Sigmoid colon (tissue), 7 donors: ENCODE results near the gene GRIK1. TPM values are rescaled to one million over a fixed set of nuclear protein-coding genes. Genes with fewer than 3 reads are reported as not detected.

Experiments used
- DNase-seq: peaks from one replicate; pipeline ENCODE4 v3.0.0-alpha.2; 2019
- H3K27ac ChIP-seq, 4 donors: fragments of 200-600 bp; sonication (generic); one replicate each; pipeline ENCODE4 v1.5.1; 2016 to 2019; ENCODE audit warnings: mild to moderate bottlenecking in 1 of 4
- H3K27me3 ChIP-seq, 3 donors: fragments of 200-600 bp; sonication (generic); one replicate each; pipeline ENCODE4 v1.5.1; 2019; ENCODE audit warnings: mild to moderate bottlenecking in 1 of 3
- H3K36me3 ChIP-seq, 4 donors: fragments of 200-600 bp; sonication (generic); one replicate each; pipeline ENCODE4 v1.5.1; 2016 to 2019
- H3K4me1 ChIP-seq, 4 donors: fragments of 200-600 bp; sonication (generic); one replicate each; pipeline ENCODE4 v1.5.1; 2017 to 2019
- H3K4me3 ChIP-seq, 4 donors: fragments of 200-600 bp; sonication (generic); one replicate each; pipeline ENCODE4 v1.5.1; 2017 to 2019; ENCODE audit warnings: mild to moderate bottlenecking in 2 of 4, moderate library complexity in 1 of 4
- H3K9me3 ChIP-seq, 4 donors: fragments of 200-600 bp in 3 of 4; sonication (generic) in 3 of 4; one replicate each; pipeline versions ENCODE4 v1.5.1 to v1.6.1; 2013 to 2019
- EP300 ChIP-seq, 4 donors: sonication (generic); formaldehyde crosslinking; IDR thresholded peaks; one replicate each; pipeline ENCODE4 v1.6.1; 2017; ENCODE audit warnings: antibody characterized with exemption in 4 of 4
- POLR2A ChIP-seq, 2 donors: fragments of 450-650 bp; IDR thresholded peaks; one replicate each; pipeline ENCODE4 v1.6.1; 2016; ENCODE audit warnings: antibody characterized with exemption in 2 of 2, mild to moderate bottlenecking in 2 of 2, moderate library complexity in 2 of 2
- POLR2AphosphoS5 ChIP-seq, 4 donors: sonication (generic); formaldehyde crosslinking; IDR thresholded peaks; one replicate each; pipeline ENCODE4 v1.6.1; 2017; ENCODE audit warnings: antibody characterized with exemption in 4 of 4
- WGBS, 2 donors: extraction: QIAGEN DNeasy Blood & Tissue Kit; methylation state at CpG; one replicate each; pipeline ENCODE4 v1.1.7; 2013; 5-methylcytosine and 5-hydroxymethylcytosine counted together
- intact Hi-C: fragments of 100-400 bp; cut with DNase I; formaldehyde crosslinking; loops from one replicate; pipeline ENCODE4 v1.15.1; 2023
- polyA plus RNA-seq, 3 donors: library from polyadenylated mRNA; stranded (reverse); fragments of 200-250 nt; gene quantifications; one replicate each; pipeline ENCODE4 v1.2.3, GENCODE V29; 2013
- total RNA-seq, 4 donors: library from RNA; depleted of rRNA; stranded (reverse); fragments of >200 nt; gene quantifications; one replicate each; pipeline ENCODE4 v1.1.0, GENCODE V29; 2016
- TF ChIP-seq, protein P1 (sequence below), 4 experiments: fragments of 450-650 bp in 3 of 4; fragments of 200-600 bp in 1 of 4; IDR thresholded peaks; one replicate each; pipeline ENCODE4 v1.5.1; 2016 to 2019; ENCODE audit warnings: antibody characterized with exemption in 4 of 4, mild to moderate bottlenecking in 3 of 4, moderate library complexity in 2 of 4
- donor health status: healthy with polysubstance abuse.
- donor health status: Bipolar disorder and iron deficiency.
- donor health status: healthy.

Gene GRIK1
- total and polyA plus RNA-seq, 7 donors: under 0.01 to 0.49 (median 0.13) TPM; not detected in 4

DNA sequence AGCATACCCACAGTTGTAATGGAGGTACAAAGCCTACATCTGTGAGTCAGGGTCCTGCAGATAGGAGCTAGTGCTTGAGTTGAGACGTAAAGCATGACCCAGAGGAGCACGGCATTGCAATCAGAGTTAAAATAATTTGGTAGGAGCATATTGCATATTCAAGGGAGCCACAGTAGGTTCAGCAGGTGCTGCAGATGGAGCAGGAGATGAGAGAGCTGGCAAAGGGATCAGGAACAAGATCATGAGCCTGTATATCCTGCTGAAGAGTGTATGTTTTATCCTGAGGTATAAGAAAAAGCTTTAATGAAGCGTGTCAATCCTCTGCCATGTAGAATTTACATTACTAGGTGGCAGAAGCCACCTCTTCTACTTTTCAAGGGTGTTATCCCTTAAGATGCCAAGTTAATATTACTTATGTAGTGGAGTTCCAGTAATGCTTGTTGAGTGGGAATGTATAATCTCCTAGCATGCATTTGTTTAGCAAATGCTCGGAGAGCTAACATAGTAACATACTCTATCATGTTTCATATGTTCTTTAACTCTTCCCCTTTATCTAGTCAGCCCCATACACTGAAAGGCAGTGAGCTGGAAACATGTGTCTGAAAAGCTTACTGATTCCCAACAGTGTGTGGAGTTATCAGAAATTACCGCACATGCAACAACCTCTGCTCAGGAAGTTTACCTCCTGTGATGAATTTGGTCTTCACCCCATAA is 300.3 kb downstream of the GRIK1 start:
- H3K4me1 ChIP-seq: no peaks in the 10 kb centered on the region
- no peak for DNase-seq
- intact Hi-C loops: no loop called here
- no peaks in the 10 kb centered on the region for H3K9me3 ChIP-seq
- no peak overlapping the region for H3K27ac ChIP-seq
- TF ChIP-seq POLR2AphosphoS5 (IDR thresholded peaks at IDR 0.05) (no peak), POLR2A (IDR thresholded peaks at IDR 0.05) (no peak), EP300 (IDR thresholded peaks at IDR 0.05) (no peak)
- TF ChIP-seq, protein P1, sequence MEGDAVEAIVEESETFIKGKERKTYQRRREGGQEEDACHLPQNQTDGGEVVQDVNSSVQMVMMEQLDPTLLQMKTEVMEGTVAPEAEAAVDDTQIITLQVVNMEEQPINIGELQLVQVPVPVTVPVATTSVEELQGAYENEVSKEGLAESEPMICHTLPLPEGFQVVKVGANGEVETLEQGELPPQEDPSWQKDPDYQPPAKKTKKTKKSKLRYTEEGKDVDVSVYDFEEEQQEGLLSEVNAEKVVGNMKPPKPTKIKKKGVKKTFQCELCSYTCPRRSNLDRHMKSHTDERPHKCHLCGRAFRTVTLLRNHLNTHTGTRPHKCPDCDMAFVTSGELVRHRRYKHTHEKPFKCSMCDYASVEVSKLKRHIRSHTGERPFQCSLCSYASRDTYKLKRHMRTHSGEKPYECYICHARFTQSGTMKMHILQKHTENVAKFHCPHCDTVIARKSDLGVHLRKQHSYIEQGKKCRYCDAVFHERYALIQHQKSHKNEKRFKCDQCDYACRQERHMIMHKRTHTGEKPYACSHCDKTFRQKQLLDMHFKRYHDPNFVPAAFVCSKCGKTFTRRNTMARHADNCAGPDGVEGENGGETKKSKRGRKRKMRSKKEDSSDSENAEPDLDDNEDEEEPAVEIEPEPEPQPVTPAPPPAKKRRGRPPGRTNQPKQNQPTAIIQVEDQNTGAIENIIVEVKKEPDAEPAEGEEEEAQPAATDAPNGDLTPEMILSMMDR (IDR thresholded peaks at IDR 0.05): no peak
- no peaks in the 10 kb centered on the region for H3K27me3 ChIP-seq
- H3K36me3 ChIP-seq: no peaks in the 10 kb centered on the region
- no peak overlapping the region for H3K4me3 ChIP-seq
- 75 to 90% methylated on average over 5 of the region's 5 CpGs for WGBS, 2 donors

DNA sequence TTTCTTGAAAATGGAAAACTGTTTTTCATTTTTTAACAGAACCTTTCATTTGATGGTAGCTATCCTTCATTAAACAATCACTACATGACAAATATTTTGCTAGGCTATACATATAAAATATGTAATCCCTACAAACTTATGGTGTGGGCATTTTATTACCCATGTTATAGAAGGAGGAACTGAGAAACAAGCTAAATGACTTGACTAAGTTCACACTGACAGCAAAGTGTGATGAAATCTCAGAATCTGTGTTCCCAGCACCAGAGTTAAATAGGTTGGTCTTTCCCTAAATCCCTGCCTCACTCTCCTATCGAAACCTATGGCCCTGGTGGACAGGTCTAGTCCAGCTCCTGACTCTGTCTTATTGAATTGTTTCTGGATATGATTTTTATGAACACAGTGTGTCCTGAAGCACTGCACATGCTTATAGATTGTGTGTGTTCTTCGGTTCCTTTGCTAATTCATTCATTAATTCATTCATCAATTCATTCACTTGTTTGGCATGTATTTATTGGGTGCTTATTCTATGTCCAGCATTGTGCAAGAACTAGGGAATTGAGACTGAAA is 301.0 kb downstream of the GRIK1 start:
- no peaks in the 10 kb centered on the region for H3K36me3 ChIP-seq
- H3K4me1 ChIP-seq: no peaks in the 10 kb centered on the region
- H3K9me3 ChIP-seq: no peaks in the 10 kb centered on the region
- TF ChIP-seq EP300 (IDR thresholded peaks at IDR 0.05): no peak
- TF ChIP-seq, protein P1 (IDR thresholded peaks at IDR 0.05): no peak
- TF ChIP-seq POLR2A (IDR thresholded peaks at IDR 0.05): no peak
- no peak for TF ChIP-seq POLR2AphosphoS5 (IDR thresholded peaks at IDR 0.05)
- no peak overlapping the region for H3K4me3 ChIP-seq
- no peaks in the 10 kb centered on the region for H3K27me3 ChIP-seq
- intact Hi-C loops: no loop called here
- DNase-seq: no peak
- WGBS, 2 donors: 42 to 66% methylated on average over 2 of the region's 2 CpGs
- H3K27ac ChIP-seq: no peak overlapping the region

DNA sequence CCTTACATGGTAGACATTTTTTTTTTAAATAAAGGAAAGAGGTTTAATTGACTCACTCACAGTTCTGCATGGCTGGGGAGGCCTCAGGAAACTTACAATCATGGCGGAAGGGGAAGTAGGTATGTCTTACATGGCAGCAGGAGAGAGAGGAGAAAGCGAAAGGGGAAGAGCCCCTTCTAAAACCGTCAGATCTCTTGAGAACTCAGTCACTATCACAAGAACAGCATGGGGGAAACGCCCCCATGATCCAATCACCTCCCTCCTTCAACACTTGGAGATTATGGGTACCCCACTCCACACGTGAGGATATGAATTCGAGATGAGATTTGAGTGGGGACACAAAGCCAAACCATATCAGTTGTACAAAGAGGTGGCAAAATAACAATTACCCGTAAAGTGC is 301.7 kb downstream of the GRIK1 start:
- no peaks in the 10 kb centered on the region for H3K27me3 ChIP-seq

DNA sequence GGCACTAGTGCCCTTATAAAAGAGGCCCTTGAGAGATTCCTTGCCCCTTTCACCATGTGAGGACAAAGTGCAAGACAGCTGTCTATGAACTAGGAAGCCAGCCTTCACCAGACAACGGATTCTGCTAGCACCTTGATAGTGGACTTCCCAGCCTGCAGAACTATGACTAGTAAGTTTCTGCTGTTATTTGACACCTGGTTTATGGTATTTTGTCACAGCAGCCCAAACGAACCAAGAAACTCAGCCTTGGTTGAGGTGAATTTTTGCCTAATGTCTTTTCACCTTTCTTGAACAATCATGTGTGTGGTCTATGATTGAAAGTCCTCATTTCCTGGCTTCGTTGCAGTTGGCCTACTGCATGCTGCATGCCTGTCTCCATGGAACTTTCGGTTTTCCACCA is 302.2 kb downstream of the GRIK1 start:
- no peaks in the 10 kb centered on the region for H3K36me3 ChIP-seq
- 83 to 86% methylated on average over 4 of the region's 4 CpGs for WGBS, 2 donors
- H3K4me3 ChIP-seq: no peak overlapping the region
- no peak for TF ChIP-seq POLR2A (IDR thresholded peaks at IDR 0.05)
- no peak for TF ChIP-seq POLR2AphosphoS5 (IDR thresholded peaks at IDR 0.05)
- TF ChIP-seq, protein P1 (IDR thresholded peaks at IDR 0.05): no peak
- TF ChIP-seq EP300 (IDR thresholded peaks at IDR 0.05): no peak
- no peaks in the 10 kb centered on the region for H3K9me3 ChIP-seq
- no peak overlapping the region for H3K27ac ChIP-seq
- no peak for DNase-seq
- no peaks in the 10 kb centered on the region for H3K4me1 ChIP-seq
- intact Hi-C loops: no loop called here
- H3K27me3 ChIP-seq: no peaks in the 10 kb centered on the region

More for the DNA sequence above, 301.7 kb downstream of the GRIK1 start:
- intact Hi-C loops: no loop called here
- Histone ChIP-seq H3K4me3 (no peak overlapping the region), H3K27ac (no peak overlapping the region), H3K4me1 (no peaks in the 10 kb centered on the region), H3K36me3 (no peaks in the 10 kb centered on the region), H3K9me3 (no peaks in the 10 kb centered on the region)
- TF ChIP-seq, protein P1 (IDR thresholded peaks at IDR 0.05): no peak
- TF ChIP-seq POLR2A (IDR thresholded peaks at IDR 0.05) (no peak), EP300 (IDR thresholded peaks at IDR 0.05) (no peak), POLR2AphosphoS5 (IDR thresholded peaks at IDR 0.05) (no peak)
- DNase-seq: no peak
- WGBS, 2 donors: 83 to 84% methylated on average over 7 of the region's 7 CpGs
